Measurements from ENCODE around the gene ZSCAN31.
"Not testable (repeated sequence)": the region's sequence is repeated elsewhere in the genome, so short reads cannot be mapped to it uniquely, and the experiment has no call there.

Gene ZSCAN31

DNA sequence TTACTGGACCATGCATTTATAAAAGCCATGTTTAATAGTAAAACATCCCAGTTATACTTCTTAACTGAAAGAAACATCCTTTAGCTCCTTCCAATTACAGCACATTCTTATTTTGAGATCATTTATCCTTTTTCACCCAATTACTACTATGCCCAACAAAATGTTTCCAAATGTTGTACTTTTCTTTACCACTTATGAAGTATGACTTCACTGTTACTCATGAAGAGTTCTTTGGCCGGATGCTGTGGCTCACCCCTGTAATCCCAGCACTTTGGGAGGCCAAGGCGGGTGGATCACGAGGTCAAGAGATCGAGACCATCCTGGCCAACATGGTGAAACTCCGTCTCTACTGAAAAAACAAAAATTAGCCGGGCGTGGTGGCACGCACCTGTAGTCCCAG is 18.1 kb downstream of the ZSCAN31 start:
- not testable (repeated sequence) for DNase-seq (ENCODE audit: low spot score)

DNA sequence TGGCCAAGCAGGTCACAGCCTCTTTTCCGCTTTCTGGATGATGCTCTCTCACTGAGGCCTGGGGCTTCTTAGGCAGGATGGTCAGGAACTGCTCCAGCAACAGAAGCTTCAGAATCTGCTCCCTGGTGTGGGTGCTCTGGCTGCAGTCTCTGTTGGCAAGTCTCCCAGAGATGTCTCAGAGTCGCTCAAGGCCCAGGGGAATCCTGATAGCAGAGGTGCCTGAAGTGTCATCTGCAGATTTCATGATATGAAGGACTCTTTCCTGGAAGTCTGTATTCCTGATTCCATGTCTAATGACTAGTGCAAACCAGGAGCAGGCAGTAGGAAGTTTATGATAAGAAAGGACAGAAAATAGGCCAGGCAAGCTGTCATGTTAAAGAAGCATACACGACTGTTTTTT is 20.3 kb downstream of the ZSCAN31 start:
- no peak for DNase-seq (ENCODE audit: low spot score)

DNA sequence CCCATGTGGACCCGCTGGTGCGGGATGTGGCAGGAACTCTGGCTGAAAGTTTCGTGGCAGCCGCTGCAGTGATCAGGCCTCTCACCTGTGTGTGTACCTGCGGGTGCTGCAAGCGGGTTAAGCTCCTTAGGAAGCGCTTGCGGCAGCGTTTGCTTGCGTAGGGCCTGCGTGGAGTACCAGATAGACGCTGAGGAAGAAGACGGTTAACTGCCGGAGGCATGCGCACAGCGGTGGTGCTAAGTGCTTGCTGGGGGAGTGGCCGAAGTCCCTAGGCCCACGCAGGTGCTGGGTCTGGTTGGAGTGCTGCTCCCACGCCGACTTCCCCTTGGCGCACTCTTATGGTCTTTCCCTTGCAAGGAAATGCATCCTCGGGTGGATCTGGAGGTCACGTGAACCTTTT is 23.0 kb downstream of the ZSCAN31 start:
- DNase-seq (ENCODE audit: low spot score) = no peak

DNA sequence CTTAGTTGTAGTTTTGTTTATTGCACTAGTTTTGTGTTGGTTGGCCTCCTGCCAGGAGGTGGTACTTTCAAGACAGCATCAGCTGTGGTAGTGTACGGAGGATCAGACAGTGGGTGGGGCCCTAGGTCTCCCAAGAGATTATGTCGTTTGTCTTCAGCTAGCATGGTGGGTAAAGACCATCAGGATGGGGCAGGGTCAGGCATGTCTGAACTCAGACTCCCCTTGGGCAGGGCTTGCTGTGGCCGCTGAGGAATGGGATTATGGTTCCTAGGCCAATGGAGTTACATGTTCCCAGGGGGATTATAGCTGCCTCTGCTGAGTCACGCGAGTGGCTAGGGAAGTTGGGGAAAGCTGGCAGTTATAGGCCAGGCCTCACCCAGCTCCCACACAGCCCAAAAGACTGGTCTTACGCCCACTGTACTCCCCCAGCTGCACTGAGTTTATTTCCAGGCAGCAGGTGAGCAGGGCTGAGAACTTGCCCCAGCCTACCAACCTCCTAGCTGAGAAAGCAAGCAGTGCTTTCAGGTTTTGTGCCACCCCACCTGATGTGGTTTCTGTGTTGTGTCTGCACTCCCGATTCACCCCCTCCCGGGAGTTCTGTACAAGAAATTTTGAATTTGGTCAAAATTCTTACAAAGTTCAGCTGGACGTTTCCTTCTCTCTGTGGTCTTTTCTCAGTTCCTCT is 24.7 kb downstream of the ZSCAN31 start:
- no peak for DNase-seq (ENCODE audit: low spot score)

DNA sequence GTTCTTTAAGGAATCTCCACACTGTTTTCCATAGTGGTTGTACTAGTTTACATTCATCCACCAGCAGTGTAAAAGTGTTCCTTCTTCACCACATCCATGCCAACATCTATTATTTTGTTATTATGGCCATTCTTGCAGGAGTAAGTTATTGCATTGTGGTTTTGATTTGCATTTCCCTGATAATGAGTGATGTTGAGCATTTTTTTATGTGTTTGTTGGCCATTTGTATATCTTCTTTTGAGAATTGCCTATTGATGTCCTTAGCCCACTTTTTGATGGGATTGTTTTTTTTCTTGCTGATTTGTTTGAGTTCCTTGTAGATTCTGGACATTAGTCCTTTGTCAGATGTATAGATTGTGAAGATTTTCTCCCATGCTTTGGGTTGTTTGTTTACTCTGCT is 29.6 kb downstream of the ZSCAN31 start:
- DNase-seq (ENCODE audit: low spot score) = not testable (repeated sequence)

DNA sequence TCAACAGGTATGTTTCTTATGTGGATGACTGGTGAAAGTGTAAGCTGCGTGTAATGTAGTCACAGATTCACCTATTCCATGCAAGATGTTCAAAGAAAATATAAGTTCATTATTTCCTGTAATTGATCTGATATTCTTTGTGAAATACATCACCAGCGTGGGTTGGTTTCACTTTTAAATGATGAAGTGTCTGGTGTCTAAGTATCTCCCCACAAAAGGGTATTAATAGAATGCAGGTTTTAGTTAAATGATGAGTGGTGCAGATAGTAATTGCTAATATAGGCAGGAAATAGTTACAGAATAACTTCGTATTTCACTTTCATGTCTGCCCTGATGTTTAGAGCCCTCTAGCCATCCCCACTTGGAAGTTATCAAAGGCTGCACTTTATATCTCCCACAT is 32.4 kb downstream of the ZSCAN31 start:
- peak; percentile 19 for DNase-seq (ENCODE audit: low spot score)

DNA sequence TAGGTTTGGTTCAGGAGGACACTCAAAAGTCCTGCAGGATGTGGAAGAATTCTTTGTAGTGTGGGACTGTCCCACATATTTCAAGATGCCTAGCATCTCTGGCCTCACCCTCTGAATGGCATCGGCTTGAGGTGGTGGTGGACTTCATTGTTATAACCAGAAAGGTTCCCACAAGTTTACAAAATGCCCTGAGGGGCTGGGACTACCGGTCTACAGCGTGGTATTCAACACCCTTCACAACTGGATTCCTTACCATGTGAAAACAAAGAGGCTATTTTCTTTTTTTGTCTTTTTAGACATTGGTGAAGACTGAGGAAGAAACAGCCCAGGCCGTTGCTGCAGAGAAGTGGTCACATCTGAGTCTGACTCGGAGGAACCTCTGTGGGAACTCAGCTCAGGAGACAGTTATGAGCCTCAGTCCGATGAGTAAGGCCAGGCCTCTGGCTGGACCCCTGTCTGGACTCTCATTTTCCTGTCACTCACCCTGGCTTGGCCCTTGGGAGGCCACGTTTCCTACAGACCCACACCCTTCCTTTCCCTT is 39.4 kb downstream of the ZSCAN31 start:
- no peak for DNase-seq (ENCODE audit: low spot score)

DNA sequence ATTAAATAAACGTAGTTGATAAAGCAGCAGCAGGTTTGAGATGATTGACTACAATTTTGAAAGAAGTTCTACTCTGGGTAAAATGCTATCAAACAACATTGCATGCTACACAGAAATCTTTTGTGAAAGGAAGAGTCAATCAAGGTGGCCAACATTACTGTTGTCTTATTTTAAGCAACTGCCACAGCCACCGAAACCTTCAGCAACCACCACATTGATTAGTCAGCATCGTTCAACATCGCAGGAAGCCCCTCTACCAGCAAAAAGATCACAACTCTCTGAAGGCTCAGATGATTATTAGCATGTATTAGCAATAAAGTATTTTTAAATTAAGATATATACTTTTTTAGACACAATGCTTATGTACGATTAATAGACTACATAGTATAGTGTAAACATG is 40.6 kb downstream of the ZSCAN31 start:
- DNase-seq (ENCODE audit: low spot score) = no peak

DNA sequence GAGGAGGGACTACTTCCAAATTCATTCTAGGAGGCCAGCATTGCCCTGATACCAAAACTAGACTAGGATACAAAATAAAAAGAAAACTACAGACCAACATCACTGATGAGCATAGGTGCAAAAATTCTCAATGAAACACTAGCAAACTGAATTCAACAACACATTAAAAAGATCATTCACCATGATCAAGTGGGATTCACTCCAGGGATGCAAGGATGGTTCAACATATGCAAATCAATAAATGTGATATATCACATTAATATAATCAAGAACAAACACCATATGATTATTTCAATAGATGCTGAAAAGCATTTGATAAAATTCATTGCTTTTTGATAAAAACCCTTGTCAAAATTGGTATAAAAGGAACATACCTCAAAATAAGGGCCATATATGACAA is 44.4 kb downstream of the ZSCAN31 start:
- DNase-seq (ENCODE audit: low spot score) = no peak

DNA sequence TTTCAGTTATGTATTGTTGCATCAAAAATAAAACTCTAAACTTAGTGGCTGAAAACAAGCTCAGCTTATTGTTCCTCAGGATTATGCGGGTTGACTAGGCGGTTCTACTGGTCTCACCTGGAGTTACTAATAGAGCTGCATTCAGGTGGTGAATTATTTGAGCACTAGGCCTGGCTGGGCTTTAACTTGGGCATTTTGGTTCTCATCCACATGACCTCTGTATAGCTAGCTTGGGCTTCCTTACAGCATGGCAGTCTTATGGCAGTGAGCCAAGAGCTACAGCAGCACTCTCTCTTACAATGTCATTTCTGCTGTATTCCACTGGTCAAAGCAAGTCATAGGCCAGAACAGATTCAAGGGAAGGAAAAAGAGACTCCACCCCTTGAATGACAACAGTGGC is 53.0 kb downstream of the ZSCAN31 start:
- no peak for DNase-seq (ENCODE audit: low spot score)

DNA sequence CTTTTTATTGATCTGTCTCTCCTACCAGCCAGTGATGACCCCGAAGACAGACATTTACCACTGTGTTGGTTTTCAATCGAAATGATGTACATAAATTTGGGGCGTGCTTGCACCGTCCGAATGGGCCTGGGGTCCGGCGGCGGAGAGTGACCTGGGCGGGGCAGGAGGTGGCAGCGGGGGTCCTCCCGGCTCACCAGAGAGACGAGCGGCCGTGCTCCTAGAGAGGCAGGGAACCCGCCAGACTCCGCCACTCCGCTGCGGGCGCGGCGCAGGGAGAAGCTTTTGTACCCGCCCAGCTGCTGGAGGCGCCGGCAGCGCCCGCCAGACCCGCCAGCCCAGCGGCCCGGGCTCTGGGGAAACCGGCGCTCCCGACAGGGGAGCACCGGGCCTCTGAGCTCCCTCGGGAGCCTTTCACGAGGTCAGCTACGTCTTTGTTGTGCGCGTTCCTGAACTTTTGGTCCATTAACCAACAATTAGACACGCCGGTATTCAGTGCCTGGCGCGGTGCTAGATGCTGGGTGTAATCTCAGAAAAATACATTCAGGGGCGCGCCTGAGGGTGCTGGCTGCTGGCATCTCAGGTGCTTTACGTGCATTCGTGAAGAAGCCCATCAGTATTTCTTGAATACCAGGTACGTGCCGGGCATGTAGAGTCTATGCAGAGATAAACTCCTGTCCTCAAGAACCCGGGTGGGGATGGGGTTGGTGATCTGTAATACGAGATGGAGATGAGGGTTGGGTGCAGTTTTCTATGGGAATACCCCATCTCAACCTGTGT is 54.5 kb downstream of the ZSCAN31 start, which contains the start of gene PGBD1:
Gene PGBD1 (plus strand): TSS at position 285 of the 777 bp plus-strand sequence. CDS start 2,242 bp downstream, outside the sequence.
- DNase-seq (ENCODE audit: low spot score) = peak; percentile 33

DNA sequence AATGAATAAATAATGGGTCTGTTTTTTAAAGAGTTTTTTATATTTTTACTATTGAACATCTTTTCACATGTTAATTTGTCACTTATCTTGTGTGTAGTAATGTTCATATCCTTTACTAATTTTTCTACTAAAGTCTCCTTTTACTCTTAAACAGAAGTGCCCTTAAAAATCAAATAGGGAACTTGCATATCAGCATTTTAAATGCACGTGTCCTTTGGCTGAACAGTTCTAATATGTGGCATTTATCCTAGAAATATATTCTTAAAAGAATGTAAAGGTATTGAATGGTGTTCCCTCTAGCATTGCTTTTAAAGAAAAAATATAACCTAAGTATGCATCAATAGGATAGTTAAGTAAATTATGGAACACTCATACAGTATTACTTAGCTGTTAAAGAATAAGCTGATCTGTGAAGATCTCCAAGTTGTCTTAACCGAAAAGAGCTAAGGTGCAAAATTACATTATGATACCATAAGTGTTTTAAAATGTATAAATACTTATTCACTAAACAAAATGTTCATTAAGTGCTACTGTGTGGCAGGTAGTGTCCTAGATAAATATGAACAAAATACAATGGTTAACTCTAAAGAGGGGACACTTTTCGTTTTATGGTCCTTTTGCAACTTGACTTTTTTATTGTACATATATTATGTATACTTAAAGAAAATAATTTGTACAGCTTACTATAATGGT is 55.2 kb downstream of the ZSCAN31 start:
- DNase-seq (ENCODE audit: low spot score) = no peak

DNA sequence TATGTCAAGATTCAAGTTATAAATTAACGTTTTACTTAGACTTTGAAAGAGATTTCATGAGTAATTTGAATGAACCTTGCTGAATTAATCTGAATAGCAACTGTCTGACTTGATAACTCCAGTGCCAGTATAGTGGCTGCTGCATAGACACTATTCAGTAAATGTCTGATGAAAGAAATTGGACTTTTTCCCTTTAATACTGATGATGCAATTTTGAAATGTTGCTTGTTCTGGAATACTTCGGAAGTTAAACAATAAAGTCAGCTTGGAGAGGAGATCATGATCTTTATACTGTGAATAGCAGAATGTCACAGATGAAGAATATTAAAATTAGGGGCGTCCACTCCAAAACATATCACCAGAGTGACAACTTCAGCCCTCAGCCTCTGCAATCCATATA is 58.2 kb downstream of the ZSCAN31 start:
- no peak for DNase-seq (ENCODE audit: low spot score)

DNA sequence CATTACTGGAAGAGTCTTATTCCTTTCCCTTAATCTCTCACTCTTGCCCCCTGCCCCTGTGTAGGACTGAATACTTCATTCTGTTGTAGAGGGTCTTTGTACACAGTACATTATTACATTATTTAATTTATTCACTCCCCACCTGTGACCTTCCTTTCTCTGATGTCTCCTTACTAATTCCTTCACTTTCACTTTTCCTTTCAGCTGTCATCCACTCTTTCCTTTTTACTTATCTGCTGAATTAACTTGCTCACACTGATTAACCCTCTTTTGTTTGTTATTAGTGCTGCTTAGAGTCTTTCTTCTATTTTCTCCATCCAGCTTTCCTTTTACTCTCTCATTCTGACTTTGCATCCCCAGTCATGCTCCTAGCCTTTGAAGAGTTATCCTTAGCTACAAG is 61.1 kb downstream of the ZSCAN31 start:
- no peak for DNase-seq (ENCODE audit: low spot score)
